HG03354 (cell line): ENCODE data around the gene CTNNA1.
"Not testable (repeated sequence)": the region's sequence is repeated elsewhere in the genome, so short reads cannot be mapped to it uniquely, and the experiment has no call there.

Source experiments
- ATAC-seq: cut with Tn5 transposase; IDR thresholded peaks from one replicate; pipeline ENCODE4 v1.9.1; 2021; ENCODE audit warnings: mild to moderate bottlenecking; ENCODE audit not compliant: unreplicated experiment, poor library complexity, severe bottlenecking

CTNNA1 gene

DNA sequence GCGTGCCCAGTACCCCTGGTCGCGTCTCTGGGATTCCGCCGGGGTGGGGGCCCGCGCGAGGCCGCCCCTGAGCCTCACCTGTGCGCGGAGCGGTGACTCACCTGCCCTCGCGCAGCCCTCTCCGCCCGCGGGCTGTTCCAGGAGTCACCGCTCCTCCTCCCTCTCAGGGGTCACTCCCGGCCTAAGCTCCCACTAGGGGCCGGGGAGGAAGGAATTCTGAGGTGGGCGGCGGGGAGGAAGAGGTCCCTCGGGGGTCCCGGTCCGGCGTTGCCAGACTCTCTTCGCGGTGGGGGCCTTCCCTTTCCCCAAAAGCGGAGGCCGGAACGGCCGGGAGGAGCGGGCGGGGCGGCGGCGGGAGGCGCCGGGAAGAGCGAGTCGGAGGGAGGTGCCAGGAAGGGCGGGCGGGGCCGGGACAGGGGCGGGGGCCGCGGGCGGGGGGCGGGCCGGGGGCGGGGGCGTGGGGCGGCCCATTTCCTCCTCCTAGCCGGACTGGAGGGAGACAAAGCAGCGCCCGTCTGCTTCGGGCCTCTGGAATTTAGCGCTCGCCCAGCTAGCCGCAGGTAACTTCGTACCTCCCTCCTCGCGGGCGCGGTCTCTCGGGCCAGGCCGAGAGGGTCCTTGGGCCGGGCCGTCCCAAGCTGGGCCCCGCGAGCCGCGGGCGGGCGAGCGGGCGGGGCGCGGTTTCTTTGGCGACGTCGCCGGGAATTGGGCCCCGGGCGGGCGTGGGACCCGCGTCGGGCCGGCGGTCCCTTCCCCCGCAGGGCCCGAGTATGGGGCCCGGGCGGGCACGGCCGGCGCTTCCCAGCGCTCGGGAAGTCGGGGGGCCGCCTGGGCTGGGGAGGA, at the start of gene CTNNA1:
TSS of gene CTNNA1 (plus strand) at position 475 of the 843 bp plus-strand sequence. CDS start 28,500 bp downstream, outside the sequence.
- ATAC-seq, result peak; percentile 56

GRCh38 chr5:138703777-138704176, 49.4 kb upstream of the CTNNA1 start:
- ATAC-seq, result not testable (repeated sequence)

- no peak for ATAC-seq
Observed at GRCh38 chr5:138705007-138705406, 48.2 kb upstream of the CTNNA1 start.

DNA sequence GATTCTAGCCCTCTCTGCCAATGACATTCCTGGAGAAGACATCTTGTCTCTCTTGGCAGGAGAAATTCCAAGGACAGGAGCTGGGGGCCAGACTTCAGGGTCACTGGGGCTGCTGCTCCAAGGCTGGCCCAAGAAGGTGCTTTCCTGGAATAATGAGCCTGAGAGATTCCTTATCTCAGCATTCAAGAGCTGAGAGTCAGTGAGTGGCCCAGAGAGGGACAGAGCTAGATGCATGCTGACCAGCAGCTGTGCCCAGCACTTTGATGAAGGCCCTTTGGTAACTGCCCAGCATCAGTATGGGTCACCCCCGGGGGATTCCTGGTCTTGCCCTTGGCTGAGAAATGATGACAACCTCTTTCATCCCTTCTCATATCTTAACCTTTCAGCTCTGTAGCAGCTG, 47.7 kb upstream of the CTNNA1 start:
- no peak for ATAC-seq

DNA sequence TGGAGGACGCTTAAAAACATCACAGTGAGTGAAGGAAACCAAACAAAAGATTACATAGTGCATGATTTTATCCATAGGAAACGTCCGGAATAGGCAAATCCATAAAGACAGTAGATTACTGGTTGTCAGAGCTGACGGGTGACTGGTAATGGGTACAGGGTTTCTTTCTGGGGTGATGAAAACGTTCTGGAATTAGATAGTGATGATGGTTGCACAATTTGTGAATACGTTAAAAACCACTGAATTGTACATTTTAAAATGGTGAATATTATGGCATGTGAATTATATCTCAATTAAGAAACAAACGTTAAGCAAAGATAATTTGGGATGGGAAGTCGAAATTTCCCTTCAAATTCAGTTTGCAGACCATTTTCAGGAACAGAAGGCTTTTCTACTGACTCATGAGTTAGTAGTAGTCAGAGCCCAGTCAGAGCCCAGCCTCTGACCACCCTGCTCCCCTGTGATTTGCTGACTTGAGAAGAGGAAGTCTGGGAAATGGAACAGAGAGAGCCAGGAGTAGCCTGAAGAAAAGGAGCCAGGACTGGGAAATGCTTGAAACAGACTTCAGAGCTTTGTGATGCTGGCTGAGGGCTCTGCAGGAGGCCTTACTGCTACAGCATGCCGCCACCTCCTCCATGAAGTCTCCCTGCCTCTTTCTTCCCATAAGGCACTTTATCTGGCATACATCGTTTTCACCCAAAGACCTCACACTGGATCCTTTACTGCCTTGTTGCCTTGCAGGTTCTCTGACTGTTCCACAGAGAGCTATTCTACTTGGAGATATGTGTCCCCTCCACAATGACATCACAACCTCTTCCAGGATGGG, 46.4 kb upstream of the CTNNA1 start:
- no peak for ATAC-seq

DNA sequence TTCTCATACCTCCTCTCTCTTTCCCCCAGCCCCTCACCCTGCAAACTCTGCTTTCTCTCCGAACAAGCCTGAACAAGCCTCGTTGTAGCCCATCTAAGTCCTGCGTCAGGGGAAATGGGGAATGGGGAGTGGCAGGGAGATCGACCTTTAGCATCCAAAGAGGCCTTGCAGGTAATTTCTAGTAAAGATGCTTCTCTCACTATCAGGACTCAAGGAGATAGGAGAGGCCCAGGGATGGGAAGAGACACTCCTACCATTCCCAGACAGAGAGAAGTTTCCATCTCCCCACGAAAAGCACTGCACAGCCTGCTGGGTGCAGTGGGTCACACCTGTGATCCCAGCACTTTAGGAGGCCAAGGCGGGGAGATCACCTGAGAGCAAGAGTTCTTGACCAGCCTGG, 44.4 kb upstream of the CTNNA1 start:
- no peak for ATAC-seq

DNA sequence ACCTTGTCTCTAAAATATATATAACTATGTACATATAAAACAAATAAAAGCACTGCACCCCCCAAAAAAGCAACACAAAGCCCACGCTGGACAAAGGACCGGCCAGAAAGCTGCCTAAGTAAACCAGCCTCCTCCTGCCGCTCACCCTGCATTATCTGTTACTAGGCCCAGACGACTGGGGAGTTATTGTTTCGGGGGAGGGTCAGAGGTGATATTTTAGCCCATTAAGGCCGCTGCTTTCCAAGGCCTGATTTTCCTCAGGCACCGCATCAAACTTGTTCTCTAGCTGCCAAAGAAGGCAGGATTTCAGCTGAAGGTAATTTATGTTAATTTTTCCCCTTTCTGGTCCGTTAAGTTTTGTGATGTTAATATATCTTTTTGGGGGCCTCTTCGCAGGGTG, 44.0 kb upstream of the CTNNA1 start:
- ATAC-seq, result no peak

DNA sequence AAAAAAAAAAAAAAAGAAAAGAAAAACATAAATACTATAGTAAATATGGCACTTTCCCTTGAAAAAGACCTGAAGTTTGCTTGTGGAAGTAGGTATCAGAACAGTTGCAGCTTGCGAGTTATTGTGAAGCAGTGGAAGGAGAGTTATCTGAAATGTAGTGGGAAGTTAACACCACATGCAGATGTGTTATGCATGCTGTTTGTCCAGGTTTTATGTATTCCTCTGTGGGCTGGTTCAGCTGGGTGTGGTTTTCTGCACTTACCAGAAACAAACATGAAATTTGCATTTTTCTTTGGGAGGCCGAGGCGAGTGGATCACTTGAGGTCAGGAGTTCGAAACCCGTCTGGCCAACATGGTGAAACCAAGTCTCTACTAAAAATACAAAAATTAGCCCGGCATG, 42.1 kb upstream of the CTNNA1 start:
- no peak for ATAC-seq

DNA sequence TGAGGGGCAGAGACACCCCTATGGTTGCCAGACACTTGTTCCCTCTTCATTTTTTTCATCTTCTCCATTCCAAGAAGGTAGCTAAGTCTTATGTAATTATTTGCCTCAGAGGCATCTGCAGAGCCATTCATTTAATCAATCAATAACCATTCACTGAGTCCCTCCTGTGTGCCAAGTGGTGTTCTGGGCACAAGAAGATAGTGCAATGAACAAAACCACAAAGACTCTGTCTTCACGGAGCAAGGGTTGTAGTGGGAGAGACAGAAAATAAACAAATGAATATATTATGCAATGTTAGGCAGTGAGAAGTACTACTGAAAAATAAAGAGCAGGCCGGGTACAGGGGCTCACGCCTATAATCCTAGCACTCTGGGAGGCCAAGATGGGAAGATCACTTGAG, 41.4 kb upstream of the CTNNA1 start:
- ATAC-seq, result no peak

- ATAC-seq, result no peak
Observed at GRCh38 chr5:138712324-138712723, 40.9 kb upstream of the CTNNA1 start.

DNA sequence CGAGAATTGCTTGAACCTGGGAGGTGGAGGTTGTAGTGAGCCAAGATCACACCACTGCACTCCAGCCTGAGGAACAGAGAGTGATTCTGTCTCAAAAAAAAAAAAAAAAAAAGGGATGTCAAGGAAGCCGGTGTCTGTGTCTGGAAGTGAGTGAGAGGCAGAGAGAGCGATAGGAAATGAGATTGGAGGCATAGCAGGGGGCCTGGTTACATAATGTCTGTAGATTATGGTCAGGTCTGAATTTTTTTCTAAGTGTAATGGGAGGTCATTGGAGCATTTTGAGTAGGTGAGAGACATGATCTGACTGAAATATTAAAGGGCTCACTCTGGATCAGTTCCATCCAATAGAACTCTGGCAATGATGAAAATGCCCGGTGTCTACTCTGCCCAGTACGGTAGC, 40.4 kb upstream of the CTNNA1 start:
- no peak for ATAC-seq

- no peak for ATAC-seq
Observed at GRCh38 chr5:138713247-138713646, 40.0 kb upstream of the CTNNA1 start.

DNA sequence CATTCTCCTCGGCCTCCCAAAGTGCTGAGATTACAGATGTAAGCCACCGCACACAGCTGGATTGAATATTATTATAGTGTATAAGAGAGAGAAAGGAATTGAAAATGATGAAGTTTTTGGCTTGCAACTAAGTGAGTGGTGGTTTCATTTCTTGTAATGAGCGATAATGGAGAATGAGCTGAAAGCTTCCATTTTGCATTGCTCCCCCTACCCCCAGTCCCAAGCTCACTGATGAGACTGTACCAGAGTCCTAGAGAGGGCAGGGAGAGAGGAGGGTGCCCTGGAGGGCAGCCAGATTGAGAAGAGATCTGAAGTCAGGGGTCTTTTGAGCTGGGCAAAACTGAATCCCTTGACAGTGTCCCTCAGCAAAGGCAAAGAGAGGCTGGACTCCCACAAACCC, 38.5 kb upstream of the CTNNA1 start:
- ATAC-seq, result no peak

GRCh38 chr5:138715931-138716432, 37.2 kb upstream of the CTNNA1 start:
- ATAC-seq, result not testable (repeated sequence)

DNA sequence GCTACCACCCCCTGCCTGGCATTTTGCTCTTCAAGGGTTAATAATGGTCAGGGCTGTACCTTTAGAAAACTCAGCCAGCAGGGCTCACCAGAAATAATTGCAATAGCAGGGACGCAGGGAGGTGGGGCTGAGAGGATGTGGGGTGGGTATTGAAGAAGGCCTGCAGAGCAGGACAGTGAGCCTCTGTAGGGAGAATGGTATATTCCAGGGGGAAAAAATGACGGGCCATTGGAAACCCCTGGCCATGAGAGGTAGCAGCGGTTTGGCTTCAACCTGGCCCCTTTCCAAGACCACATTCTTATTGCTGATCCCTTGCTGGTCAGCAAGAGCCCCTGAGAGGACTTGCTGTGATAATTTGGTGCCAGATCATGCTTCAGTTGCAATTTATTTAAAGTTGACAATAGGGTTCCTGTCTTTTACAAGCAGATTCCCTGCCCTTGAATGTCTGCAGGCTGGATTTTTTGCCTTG, 36.7 kb upstream of the CTNNA1 start:
- ATAC-seq, result no peak

DNA sequence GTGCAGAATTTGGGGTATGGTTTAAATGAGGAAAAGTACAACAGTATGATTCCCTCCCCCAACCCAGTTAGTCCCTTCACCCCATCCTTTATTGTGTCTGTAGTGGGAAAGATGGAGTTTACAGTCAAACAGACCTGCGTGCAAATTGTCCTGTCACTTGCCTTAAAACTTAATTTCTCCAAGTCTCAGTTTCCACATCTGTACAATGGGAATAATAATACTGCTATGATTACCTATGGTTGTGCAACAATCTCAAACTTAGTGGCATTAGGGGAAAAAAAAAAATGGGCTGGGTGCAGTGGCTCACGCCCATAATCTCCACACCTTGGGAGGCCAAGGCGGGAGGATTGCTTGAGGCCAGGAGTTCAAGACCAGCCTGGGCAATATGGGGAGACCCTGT, 35.8 kb upstream of the CTNNA1 start:
- no peak for ATAC-seq

DNA sequence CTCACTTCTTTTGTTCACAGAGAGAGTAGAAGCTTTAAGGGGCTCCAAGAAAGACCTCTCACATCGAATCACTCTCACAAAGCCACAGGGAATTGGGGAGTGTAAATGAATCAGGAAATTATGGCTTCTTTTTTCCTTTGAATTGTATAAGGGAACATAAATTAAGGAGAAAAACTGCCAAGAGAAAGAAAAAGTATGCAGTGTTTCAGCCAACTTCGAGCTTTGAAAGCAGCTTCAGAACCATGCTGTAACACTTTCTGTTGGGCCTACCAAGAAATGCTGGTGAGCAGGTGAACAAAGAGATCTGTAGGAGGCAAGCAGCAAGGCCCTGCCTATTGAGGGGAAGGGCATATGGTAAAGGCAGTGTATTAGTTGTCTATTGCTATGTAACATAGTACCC, 33.4 kb upstream of the CTNNA1 start:
- ATAC-seq, result no peak

DNA sequence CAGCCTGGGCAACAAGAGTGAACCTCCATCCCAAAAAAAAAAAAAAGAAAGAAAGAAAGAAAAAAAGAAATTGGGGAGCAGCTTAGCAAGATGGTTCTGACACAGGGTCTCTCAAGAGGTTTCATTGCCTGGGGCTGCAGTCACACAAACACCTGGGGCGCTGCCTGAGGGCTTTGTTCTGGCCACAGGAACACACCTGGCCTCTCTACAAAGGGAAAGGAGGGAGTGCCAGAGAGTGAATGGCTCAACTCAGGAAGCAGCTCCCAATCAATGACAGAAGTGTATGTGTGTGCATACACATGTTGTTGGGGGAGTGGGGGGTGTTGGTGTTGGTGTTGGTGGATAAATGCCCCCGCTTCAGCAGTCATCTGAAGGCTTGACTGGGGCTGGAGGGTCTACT, 32.4 kb upstream of the CTNNA1 start:
- ATAC-seq, result no peak

- no peak for ATAC-seq
Observed at GRCh38 chr5:138721979-138722378, 31.2 kb upstream of the CTNNA1 start.

GRCh38 chr5:138722544-138723177, 30.6 kb upstream of the CTNNA1 start:
- ATAC-seq, result no peak
